ENCODE results near the gene AGBL4. TPM values are rescaled to one million over a fixed set of nuclear protein-coding genes. Genes with fewer than 3 reads are reported as not detected.

Gene AGBL4
- total RNA-seq, 1 donor from 2014 or later, result not detected

DNA sequence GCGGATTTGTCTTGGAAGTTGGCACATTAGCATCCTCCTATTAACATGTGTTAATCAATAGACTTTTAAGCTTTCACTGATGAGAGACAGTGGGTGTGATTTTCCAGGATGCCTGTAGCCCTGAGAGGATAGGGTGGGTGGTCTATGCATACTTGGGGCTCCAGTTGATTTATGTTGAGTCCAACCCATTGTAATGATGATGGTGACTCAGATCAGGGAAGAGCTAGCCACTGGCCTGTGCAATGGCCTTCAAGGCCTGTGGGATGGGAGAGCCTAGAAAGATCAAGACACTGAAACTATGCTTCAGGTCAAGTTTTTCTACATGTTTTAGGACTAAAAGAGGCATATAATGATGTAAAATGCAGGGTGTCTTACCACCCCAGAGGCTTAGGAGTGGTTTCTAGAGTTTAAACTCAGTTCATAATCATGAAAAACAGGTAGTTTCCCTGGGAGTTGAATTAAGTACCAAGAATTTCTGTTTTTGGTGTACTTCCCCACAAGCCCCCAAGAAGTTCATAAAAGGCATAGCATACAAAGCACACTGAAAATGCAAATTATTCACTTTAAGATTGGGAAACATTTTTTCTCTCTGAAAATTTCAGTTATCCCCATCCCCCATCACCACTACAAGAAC, 1267.0 kb downstream of the AGBL4 start:
- no peak for ATAC-seq

DNA sequence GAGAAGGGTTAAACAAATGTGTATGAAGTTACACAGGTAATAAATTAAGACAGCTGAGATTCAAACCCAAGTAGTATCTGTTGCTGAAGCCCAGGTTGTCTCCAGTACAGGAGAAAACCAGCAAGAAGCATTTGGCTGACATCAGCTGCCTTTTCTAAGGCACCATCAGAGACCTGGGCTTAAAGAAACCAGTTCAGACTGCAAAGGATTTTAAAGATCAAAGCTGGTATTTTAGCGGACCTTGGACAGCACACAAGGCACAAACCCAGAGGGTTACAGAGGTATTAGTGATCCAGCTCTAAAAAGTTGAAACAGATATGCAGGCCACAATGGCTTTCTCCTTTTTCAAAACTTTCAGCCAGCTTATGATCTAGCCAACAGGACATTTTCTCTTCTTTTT, 1270.5 kb downstream of the AGBL4 start:
- ATAC-seq, result no peak

DNA sequence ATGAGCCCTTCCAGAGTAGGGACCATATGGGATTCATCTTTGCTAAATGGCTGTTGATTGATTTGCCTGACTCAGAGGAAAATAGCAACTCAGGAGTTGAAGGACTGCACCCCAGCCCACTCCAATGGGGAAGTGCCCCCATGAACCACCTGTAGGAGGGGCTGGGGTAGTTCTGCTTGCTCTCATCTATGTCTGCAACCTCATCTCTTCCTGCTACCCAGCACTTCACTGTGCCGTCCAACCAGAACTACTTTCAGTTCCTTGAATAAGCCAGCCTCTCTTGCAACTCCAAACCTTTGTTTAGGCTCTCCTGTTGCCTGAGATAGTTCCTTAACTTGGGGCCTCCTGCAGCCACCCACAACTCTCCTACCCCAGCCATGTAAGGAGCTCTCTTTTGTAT, 1273.6 kb downstream of the AGBL4 start:
- peak; percentile 44 for ATAC-seq

DNA sequence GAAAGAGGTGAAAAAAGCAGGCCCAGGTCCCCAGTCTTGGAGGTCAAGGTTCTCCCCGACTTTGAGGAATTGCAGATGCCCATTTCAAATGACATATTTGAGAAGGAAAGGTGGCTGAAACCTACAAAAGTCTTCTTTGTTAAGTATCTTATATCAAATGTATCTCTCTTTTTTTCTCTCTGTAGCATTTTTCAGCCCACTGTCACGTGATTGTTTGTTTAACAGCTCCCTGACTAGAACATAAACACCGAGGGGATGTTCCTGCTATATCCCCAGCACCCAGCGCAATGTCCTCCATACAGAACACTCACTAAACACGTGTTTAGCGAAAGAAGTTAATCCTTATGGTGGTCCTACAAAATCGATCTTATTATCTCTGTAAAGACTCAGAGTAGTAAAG, 1274.7 kb downstream of the AGBL4 start:
- no peak for ATAC-seq

DNA sequence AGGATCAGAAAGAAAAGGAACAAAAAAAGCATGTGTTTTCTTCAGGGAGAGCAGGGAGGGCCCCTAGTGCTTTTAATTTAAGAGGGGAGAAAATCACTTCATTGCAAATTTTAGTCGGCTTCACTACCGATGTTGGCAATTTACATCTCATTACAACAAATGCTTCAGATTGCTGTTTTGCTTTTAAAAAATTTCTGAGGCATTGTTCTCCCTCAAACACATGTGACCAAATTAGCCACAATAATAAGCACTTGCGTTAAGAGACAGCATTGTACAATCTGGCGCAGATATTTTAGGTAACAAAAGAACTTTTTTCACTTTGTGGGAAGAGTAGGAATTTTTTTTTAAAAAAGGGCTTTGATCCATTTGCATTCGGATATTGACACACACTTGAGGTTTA, 1276.8 kb downstream of the AGBL4 start:
- ATAC-seq, result no peak

DNA sequence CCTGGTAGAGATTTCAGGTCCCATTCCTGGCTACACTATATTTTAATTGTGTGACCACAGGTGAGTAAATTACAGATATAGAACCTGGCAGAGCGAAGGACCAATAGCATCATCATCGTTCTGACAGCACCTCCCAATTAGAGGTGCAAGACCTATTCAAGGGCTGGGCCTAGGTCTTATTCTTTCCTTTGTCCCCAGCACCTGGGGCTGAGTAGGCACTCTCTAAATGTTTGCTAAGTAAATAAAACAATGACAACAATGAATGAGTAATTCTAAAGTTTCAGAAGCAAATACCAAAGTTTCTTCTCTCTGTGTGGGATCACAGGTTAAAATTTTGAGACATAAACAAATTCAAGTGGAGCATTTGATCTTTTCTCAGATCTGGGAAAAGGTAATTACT, 1279.7 kb downstream of the AGBL4 start:
- ATAC-seq, result no peak

DNA sequence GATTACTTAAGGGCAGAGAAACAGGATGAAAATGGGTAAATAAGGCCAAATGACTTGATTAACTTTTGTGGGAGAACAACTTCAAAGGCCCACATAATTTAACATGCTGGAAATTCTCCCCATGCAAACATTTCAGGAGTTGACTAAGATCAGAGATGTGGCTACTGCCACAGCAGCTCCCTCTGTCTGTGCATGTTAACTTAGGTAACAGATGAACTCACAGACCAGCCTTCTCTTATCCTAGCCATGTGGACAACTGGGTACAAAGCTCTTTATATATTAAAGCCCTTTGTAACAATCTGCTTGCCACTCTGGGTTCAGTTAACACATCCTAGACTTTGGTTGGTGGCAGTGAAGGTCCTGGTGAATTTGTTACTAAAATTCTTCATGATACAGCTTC, 1280.3 kb downstream of the AGBL4 start:
- no peak for ATAC-seq

DNA sequence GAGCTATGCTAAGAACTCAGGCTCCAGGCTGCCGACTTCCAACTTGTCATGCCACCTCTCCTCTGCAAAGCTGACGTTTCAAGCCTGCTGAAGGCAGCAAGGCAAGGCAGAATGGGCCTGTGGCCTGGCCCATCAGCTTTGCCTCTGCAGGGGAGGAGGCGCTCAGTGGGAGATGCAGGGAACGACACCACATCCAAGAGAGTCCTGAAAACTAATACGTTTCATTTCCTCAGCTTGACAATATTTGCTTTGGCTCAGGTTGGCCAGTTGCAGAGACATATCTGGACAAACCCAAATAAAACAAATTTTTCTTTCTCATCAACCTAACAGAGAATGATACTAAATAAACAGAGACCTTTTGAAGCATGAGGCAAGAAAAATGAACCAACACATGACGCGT, 1282.4 kb downstream of the AGBL4 start:
- no peak for ATAC-seq

DNA sequence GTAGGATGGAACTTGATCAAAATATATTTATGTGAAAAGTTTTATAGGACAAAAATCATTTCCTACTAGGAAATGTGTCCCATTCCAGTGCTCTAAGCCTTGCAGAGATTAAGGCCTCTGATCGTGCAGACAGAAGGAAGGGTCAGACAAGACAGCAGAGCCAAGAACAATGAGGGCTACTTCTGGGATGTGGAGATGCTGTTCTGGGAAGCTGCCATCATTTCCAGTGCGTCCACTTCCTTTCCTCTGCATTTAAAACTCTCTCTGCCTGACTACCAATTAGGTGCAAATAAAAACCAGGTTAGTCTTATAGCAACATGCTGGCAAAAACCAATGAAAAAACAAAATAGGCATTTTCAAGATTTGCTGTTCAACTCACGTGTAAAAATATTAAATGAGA, 1283.1 kb downstream of the AGBL4 start:
- no peak for ATAC-seq

DNA sequence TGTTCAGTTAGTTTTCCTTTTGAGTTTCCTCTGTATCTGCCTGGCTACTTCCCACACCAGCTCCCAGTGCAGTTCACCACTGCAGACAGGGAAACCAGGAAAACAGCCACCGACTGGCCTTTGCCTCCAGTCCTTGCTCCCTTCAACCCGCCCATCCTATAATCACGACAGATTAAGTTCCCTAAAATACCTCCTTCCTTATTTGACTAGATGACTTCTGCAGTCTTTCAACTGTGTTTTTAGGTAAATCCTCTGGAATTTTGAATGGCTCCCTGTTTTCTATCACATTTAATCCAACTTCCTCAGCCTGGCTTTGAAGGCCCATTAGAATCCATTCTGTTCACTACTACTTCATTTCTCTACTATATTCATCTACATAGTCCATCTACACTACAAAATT, 1284.7 kb downstream of the AGBL4 start:
- ATAC-seq, result no peak

DNA sequence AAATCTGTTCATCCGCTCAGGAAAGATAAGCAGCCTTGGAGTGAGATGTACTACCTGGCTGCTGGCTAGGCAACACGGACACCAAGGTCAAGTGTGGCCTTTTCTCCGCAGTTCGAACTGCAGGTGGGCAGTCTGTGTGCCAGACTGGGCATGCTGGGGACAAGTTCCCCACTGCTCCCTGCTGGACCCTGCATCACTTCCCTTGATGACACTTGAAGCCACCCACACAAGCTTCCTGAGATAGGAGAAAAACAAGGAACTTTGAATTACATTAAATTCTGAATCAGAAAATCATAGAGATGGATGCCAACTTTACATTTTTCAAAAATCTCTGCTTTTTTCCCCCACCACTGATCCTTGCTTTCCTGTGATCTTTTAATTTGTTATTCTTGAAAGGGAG, 1285.4 kb downstream of the AGBL4 start:
- no peak for ATAC-seq

DNA sequence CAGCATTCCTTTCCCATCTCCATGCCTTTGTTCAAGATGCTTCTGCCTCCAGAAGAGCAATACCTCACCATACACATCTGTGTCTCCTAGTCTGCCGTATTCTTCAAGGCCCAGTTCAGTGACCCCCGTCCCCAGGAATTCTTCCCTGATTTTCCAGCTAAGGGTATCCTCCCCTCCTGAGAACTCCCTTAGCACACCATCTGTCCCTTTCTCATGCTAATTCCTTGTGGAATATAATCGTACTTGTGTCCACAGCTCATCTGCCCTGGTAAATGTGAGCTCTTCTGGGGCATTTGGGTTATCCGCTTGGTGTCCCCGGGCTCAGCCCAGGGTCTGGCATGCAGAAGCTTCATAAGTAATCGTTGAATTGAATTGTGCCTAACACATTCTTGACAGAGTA, 1288.0 kb downstream of the AGBL4 start:
- ATAC-seq, result no peak

DNA sequence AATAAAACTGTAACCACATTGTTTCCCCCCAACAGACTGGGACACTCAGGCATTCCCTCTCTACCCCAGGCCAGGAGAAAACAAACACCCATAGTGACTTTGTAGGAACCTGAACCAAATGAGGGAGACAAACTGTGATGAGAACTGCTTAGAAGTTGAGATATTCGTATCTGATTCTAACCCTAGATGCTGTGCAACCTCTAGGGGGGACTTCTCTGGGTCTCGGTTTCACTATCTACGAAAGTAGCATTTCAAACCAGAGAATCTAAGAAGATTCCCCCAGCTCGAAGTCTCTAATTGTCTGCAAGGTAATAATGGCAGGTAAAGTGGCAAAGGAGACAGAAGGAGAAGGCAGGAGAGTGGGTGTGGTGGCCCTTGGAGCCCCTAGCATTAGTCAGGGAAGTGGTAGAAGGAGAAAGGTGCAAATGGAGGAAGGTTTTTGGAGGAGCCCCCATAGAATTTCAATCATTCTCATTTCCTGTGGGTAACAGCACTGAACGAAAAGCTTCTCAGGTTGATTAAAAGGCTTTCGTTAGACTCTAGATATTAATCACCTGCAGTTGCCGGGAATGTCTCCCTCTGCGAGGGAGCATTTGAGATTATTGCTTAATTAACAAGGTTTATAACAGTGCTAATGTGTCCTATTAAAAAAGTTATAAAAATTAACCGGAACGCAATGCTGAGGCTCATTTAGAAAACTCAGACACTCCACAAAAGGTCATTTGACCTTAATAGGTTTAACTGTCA, 1293.4 kb downstream of the AGBL4 start:
- ATAC-seq, result no peak

DNA sequence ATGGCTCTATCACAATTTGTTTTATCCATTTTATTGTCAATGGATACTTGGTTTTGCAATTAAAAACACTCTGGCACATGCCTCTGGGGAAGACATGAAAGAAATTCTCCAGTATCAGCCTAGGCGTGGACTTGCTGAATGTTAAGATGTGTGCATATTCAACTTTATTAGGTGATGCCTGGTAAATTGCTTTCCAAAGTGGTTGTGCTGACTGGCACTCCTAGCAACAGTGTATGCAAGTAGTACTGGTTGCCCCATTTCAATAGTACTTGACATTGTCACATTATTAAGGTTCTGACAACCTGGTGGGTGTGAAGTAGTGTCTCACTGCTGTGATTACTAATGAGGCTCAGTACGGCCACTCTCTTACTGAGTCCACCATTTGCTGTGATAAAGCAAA, 1295.2 kb downstream of the AGBL4 start:
- ATAC-seq, result no peak

DNA sequence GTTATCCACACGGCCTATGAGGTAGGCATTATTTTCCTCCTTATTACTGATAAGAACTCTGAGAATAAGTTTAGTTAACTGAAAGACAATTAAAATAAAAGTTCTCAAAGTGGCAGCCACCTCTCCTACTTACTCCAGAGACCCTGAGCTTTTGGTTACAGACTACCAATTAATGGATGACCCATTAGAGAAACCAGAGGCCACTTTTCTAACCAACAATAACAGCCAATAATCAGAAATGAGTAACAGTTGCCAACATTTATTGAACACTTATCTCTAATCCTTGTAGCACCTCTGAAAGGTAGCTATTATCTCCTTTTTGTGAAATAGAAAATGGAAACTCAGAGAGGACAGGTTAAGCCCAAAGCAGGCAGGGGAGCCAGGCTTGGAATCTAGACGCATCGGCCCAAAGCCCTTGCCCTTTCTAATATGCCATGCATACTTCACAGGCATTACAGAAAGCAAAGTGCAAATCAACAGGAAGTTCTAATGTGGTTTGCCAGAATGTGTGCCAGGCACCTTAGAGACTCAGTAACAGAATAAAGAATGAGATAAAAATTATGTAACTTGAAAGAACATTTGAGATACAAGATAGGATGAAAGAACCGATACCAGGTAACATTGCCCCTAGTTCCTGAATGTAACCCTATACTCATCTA, 1297.1 kb downstream of the AGBL4 start:
- no peak for ATAC-seq

DNA sequence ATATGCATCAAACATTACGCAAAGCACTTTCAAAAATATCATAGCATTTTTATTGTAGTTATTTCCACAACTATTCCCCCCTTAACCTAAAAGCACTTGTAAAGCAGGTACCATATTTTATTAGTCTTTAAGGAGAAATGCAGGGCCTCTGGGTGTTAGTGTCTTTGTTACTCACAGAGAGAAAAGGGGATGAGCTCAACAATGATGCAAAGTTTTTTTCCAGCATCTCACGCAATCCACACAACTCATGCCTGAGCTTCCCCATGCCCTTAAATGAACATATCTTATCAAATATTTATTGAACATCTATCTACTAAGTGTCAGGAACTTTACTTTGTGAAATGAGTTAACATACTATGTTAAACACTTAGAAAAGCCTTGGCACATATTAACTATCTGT, 1297.6 kb downstream of the AGBL4 start:
- no peak for ATAC-seq

DNA sequence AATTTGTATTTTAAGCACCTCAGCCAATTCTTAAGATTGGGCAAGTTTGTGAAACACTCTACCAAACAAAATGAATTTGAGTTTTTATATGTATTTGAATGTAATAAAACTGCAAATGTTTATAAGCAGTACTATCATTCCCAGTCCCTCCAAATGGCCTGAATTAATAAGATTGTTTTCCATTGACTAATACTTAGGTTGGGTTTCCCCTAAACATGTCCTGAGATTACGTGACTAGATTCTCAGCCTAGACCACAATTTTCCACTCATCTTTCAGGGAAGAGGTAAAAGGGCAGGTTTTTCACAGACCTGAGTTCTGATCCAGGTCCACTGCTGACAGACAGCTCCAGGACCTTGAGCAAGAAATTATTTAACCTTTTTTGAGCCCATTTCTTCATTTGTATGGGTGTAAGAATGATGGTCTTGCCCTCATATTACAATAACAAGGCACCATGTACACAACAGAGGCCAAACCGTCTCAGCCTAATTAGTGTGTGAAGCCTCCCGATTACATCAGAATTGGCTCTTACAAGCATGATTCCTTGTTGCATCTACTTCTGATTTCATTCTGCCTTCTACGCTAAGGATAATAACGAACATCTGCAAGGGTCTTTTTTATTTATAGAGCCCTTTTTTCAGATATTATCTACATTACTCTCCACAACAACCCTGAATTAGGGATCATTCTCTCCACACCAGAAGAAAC, 1298.3 kb downstream of the AGBL4 start:
- no peak for ATAC-seq

DNA sequence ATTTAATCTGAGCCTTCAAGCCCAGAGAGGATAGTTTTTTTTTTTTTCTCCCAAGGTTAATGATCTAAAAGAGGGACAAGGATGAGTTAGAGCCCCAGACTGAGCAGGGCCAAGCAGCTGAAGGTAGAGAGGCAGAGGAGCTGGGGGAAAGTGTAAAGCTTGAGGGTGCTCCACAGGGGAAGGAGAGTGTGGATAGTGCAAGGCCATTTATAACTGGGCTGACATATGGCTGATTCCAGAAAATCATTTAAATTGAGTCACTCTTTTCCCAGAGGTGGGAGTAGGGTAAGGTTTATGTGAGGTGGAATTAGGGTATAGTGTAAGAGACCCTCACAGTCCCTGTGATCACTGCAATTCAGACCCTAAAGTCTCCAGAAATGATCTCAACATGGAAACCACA, 1302.8 kb downstream of the AGBL4 start:
- no peak for ATAC-seq

DNA sequence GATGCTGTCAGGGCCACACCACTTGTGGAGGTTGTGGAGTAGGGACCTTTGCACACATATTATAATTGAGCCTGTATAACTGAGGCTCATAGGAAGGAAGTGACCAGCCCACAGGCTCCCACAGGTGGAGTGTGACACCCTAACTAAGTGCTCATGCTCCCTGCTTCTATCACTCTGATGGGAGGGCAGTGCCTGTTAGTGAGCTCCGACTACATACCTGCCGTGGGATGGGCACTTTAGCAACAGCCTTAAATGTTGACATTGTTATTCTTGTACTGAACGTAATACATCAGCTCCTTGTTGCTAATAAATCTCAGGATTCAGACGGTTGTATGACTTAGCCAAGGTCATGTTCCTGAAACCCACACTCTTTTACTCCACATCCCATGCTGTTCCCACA, 1305.0 kb downstream of the AGBL4 start:
- ATAC-seq, result peak; percentile 43

DNA sequence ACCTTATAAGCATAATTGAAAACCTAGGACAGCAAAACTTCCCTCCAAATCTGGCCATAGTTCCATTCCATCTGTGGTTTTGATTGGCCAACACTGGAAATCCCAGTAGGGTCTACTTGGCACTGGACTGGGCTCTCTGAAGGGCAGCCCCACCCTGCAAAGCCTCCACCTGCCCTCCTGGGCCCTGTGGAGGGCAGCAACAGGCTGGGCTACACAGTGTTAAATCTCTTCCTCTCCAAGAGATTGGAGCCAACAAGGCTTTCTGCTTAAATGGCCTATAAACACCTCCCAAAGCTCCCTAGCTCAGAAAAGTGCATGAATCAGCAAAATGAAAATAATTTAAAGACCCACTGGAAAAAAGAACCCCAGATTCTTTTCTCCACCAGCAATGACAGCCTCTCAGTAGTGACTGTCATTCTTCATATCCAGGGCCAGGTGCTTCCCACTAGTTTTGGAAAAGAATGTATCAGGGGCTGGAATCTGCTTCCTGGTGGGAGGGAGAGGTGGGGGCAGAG, 1305.6 kb downstream of the AGBL4 start:
- no peak for ATAC-seq

DNA sequence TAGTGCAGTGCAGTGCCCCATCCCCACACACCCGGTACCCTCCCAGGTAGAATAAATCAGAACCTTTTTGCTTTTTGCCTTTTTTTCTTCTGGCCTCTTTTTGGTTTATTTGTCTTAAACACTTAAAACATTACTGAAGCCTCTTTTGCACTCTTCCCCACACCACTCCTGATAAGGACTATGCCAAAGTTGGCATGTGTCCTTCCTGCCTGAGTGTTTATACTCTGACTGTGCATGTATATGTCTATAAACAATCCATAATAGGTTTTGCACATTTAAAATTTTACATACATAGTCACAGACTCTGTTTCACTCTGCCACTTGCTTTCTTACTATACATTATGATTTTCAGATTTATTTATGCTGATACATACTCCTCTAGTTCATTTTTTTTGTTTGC, 1306.7 kb downstream of the AGBL4 start:
- ATAC-seq, result no peak

DNA sequence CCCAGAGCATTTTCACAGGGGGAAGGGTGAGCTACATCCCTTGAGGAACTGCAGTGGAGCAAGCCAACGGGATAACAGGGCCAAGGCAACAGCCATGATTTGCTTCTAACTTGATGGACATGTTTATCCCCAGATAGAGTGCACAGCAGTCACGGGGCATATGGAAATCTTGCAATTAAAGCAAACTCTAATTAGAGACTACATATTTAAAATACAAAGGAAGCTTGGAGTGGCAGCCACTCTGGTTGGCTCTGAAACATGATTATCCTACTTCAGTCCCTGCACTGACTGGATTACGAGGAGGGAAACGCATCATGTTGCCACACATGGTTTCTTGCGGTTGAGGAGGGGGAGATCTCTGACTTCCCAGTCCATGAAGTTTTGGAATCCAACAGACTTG, 1307.8 kb downstream of the AGBL4 start:
- ATAC-seq, result no peak

DNA sequence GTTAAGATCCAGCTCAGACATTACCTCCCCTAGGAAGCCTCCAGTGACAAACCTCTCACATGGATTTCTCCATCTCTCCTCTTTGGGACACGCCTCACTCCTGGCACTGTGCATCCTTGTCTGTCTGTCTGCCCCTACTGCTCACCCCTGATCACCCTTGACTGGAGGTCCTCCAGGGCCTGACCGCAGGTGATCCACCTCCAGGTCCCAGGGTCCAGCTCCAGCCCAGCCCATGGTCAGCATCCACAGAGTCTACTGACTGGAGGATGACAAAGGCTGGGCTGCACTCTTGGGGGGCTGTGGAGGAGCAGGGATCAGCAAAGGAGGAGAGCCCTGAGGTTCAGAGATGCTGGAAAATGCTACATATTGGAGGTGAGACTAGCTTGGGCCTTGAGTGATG, 1312.8 kb downstream of the AGBL4 start:
- ATAC-seq, result no peak

All from esophagus mucosa (tissue), 1 donor.